Glutamatergic neuron (in vitro differentiated cells): Measurements from ENCODE around the gene HES3. TPM values are rescaled to one million over a fixed set of nuclear protein-coding genes. Genes with fewer than 3 reads are reported as not detected.

ENCODE experiments used
- DNase-seq: peaks from one replicate; pipeline ENCODE4 v3.0.0; 2022
- H3K27ac Mint-ChIP-seq: one replicate; pipeline ENCODE4 v1.8.0; 2020; ENCODE audit warnings: mild to moderate bottlenecking, mixed read lengths, inconsistent platforms; ENCODE audit not compliant: unreplicated experiment
- H3K27me3 Mint-ChIP-seq: one replicate; pipeline ENCODE4 v1.8.0; 2020; ENCODE audit warnings: mild to moderate bottlenecking, moderate library complexity, mixed read lengths, inconsistent platforms; ENCODE audit not compliant: unreplicated experiment
- H3K36me3 Mint-ChIP-seq: one replicate; pipeline ENCODE4 v1.8.0; 2020; ENCODE audit warnings: mild to moderate bottlenecking, mixed read lengths, inconsistent platforms; ENCODE audit not compliant: unreplicated experiment
- H3K4me1 Mint-ChIP-seq: one replicate; pipeline ENCODE4 v1.8.0; 2020; ENCODE audit warnings: mild to moderate bottlenecking, low read depth, mixed read lengths, inconsistent platforms; ENCODE audit not compliant: unreplicated experiment
- H3K4me3 Mint-ChIP-seq: one replicate; pipeline ENCODE4 v1.8.0; 2020; ENCODE audit warnings: mild to moderate bottlenecking, mixed read lengths, inconsistent platforms; ENCODE audit not compliant: unreplicated experiment
- H3K9me3 Mint-ChIP-seq: one replicate; pipeline ENCODE4 v1.8.0; 2020; ENCODE audit warnings: mild to moderate bottlenecking, moderate library complexity, mixed read lengths, inconsistent platforms; ENCODE audit not compliant: unreplicated experiment
- total RNA-seq: library from RNA; stranded (reverse); fragmentation: NEBNext Ultra II Directional; extraction: Animal tissue kit (Norgen Biotek cat#: 25700); gene quantifications from one replicate; pipeline ENCODE4 v1.2.1, GENCODE V29; 2021; ENCODE audit not compliant: unreplicated experiment
- TF ChIP-seq, protein P1 (sequence below): fragments of 200-600 bp; sonication (generic); IDR thresholded peaks from one replicate; pipeline ENCODE4 v1.5.0; 2021; ENCODE audit not compliant: partially characterized antibody, unreplicated experiment

The HES3 gene
- total RNA-seq, 1 donor from 2014 or later: 0.66 TPM

DNA sequence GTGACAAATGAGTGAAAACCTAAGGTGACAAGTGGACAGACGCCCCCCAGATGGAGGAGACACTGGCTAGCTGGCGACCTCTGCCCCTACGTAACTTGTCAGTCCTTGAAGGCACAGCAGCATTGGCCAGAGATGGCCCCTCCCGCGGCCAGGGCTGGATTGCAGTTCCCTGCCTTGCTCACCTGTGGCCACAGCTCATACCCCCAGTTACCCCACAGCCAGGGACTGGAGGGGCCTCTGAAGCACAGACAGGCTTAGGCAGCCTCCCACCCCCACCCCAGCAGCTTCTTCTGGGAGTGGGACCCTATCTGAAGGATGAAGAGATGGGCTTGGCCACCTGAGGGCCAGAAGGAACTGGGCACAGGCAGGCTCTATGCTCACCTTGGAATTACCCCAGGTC lies 3.7 kb downstream of the HES3 start:
- peaks cover 28% of the 10 kb centered on the region for H3K27me3 Mint-ChIP-seq
- peaks cover 19% of the 10 kb centered on the region for H3K9me3 Mint-ChIP-seq
- H3K4me1 Mint-ChIP-seq: peaks cover 5% of the 10 kb centered on the region
- peak overlapping the region; percentile 46 for H3K27ac Mint-ChIP-seq
- DNase-seq: no peak
- TF ChIP-seq, protein P1, sequence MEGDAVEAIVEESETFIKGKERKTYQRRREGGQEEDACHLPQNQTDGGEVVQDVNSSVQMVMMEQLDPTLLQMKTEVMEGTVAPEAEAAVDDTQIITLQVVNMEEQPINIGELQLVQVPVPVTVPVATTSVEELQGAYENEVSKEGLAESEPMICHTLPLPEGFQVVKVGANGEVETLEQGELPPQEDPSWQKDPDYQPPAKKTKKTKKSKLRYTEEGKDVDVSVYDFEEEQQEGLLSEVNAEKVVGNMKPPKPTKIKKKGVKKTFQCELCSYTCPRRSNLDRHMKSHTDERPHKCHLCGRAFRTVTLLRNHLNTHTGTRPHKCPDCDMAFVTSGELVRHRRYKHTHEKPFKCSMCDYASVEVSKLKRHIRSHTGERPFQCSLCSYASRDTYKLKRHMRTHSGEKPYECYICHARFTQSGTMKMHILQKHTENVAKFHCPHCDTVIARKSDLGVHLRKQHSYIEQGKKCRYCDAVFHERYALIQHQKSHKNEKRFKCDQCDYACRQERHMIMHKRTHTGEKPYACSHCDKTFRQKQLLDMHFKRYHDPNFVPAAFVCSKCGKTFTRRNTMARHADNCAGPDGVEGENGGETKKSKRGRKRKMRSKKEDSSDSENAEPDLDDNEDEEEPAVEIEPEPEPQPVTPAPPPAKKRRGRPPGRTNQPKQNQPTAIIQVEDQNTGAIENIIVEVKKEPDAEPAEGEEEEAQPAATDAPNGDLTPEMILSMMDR: no peak
- no peaks in the 10 kb centered on the region for H3K36me3 Mint-ChIP-seq
- no peak overlapping the region for H3K4me3 Mint-ChIP-seq

DNA sequence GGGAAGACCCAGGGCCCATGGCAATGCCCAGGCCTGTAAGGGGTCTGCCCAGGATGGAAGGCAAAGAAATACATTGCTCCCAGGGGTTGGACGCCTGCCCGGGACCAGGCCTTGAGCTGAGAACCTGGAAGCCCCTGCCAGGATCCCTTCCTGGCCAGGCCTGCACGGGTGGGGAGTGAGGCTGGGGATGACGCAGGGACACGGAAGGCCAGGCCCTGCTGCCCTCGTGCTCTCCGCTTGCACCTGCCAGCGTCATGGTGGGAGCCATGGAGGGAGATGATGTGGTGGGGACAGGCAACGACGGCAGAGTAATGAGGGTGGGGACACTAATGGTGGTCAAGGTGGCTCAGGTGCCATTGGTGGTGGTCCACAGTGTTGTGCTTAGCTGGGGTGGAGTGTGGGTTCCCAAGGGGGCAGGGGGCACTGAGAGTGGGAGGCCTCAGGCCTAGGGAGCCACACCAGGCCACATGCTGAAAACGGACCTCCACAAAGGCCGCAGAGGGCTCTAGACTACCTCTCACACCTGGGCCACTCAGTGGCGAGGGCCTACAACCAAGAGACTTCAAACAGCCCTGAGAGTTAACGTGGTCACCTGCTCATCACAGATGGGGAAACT lies 4.3 kb downstream of the HES3 start:
- TF ChIP-seq, protein P1: no peak
- H3K4me3 Mint-ChIP-seq: no peak overlapping the region
- H3K27ac Mint-ChIP-seq: peak overlapping the region; percentile 43
- peaks cover 31% of the 10 kb centered on the region for H3K27me3 Mint-ChIP-seq
- peaks cover 5% of the 10 kb centered on the region for H3K4me1 Mint-ChIP-seq
- DNase-seq: no peak
- H3K9me3 Mint-ChIP-seq: peaks cover 19% of the 10 kb centered on the region
- H3K36me3 Mint-ChIP-seq: no peaks in the 10 kb centered on the region

DNA sequence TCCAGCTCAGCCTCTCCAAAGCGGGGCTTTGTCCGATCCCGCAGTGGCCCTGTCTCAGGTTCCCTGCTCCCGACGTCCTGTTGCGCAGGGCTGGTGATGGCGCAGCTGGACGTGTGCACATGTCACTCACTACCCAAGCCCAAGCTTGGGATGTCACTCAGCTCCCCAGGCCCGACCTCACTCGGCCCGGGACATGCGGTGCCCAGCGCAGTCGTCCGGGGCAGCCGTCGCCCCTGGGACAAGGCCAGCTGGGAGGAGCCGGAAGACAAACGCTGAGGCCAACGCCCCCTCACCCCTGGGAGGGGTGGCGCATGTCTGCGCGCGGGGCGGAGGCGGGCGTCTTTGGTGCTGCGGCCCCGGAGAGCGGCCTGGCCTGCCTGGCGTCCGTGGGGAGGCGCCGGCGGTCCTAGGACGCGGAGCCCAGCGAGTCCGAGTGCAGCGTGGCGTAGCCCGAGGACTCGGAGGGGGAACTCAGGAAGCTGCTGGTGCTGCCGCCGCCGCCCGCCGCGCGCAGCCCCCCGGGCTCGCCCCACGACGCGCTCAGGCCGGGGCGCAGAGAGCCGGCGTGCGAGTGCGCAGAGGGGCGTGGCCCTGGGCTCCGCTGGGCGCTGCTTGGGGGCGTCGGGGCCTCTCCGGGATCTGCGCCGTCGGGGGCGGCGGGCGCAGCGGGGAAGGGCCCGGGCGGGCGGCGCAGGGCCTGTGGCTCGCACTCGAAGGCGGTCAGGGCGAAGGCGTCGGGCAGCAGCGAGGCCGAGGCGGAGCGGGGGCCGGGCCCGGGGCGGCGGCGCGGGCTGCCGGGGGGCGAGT lies 5.2 kb downstream of the HES3 start:
- peaks cover 19% of the 10 kb centered on the region for H3K9me3 Mint-ChIP-seq
- no peak overlapping the region for H3K4me3 Mint-ChIP-seq
- peaks cover 29% of the 10 kb centered on the region for H3K27me3 Mint-ChIP-seq
- DNase-seq: no peak
- no peaks in the 10 kb centered on the region for H3K36me3 Mint-ChIP-seq
- TF ChIP-seq, protein P1: no peak
- peaks cover 5% of the 10 kb centered on the region for H3K4me1 Mint-ChIP-seq
- no peak overlapping the region for H3K27ac Mint-ChIP-seq

GRCh38 chr1:6249739-6250689 lies 6.0 kb downstream of the HES3 start:
- H3K4me1 Mint-ChIP-seq: peaks cover 5% of the 10 kb centered on the region
- TF ChIP-seq, protein P1: no peak
- H3K4me3 Mint-ChIP-seq: peak overlapping the region; percentile 49
- no peak for DNase-seq
- no peak overlapping the region for H3K27ac Mint-ChIP-seq
- peaks cover 19% of the 10 kb centered on the region for H3K9me3 Mint-ChIP-seq
- H3K36me3 Mint-ChIP-seq: no peaks in the 10 kb centered on the region
- peaks cover 28% of the 10 kb centered on the region for H3K27me3 Mint-ChIP-seq
